Spleen (tissue), 11 donors: ENCODE measurements around the gene RNF126. TPM values are rescaled to one million over a fixed set of nuclear protein-coding genes. Genes with fewer than 3 reads are reported as not detected.

Source experiments
- DNase-seq: peaks from one replicate; pipeline ENCODE4 v3.0.0-alpha.2; 2020
- H3K27ac ChIP-seq, 8 donors: fragments of 200-600 bp; sonication (generic) in 7 of 8; 1 replicate in 4 of 8; 2 replicates in 4 of 8; pipeline versions ENCODE4 v1.5.0 to v1.8.0; 2016 to 2021; ENCODE audit warnings: inconsistent platforms in 4 of 8, mild to moderate bottlenecking in 4 of 8, moderate library complexity in 1 of 8
- H3K27me3 ChIP-seq, 7 donors: fragments of 200-600 bp; sonication (generic) in 6 of 7; replicated peaks in 1 of 7; 1 replicate in 4 of 7; 2 replicates in 3 of 7; pipeline versions ENCODE4 v1.5.0 to v1.8.0; 2016 to 2021; ENCODE audit warnings: inconsistent platforms in 3 of 7, mild to moderate bottlenecking in 1 of 7
- H3K36me3 ChIP-seq, 6 donors: fragments of 200-600 bp; sonication (generic) in 5 of 6; 1 replicate in 4 of 6; 2 replicates in 2 of 6; pipeline versions ENCODE4 v1.5.0 to v1.8.0; 2016 to 2021; ENCODE audit warnings: inconsistent platforms in 2 of 6
- H3K4me1 ChIP-seq, 6 donors: fragments of 200-600 bp; sonication (generic) in 5 of 6; 1 replicate in 3 of 6; 2 replicates in 3 of 6; pipeline versions ENCODE4 v1.5.0 to v1.8.0; 2016 to 2021; ENCODE audit warnings: inconsistent platforms in 3 of 6
- H3K4me3 ChIP-seq, 8 donors: fragments of 200-600 bp; sonication (generic) in 7 of 8; 1 replicate in 4 of 8; 2 replicates in 4 of 8; pipeline versions ENCODE4 v1.5.0 to v1.8.0; 2016 to 2021; ENCODE audit warnings: inconsistent platforms in 4 of 8, mild to moderate bottlenecking in 4 of 8, moderate library complexity in 2 of 8
- H3K9me3 ChIP-seq, 8 donors: fragments of 200-600 bp; sonication (generic) in 7 of 8; 1 replicate in 4 of 8; 2 replicates in 4 of 8; pipeline versions ENCODE4 v1.5.0 to v1.8.0; 2016 to 2021; ENCODE audit warnings: inconsistent platforms in 4 of 8
- CTCF ChIP-seq, 11 experiments: fragments of 200-600 bp in 7 of 11; fragments of 450-650 bp in 4 of 11; sonication (generic) in 4 of 11; IDR thresholded peaks in 8 of 11; conservative IDR thresholded peaks in 3 of 11; 1 replicate in 7 of 11; 2 replicates in 4 of 11; pipeline versions ENCODE4 v1.4.0 to v1.8.0; 2016 to 2021; ENCODE audit warnings: antibody characterized with exemption in 11 of 11, inconsistent platforms in 4 of 11, mild to moderate bottlenecking in 1 of 11
- POLR2A ChIP-seq, 3 donors: fragments of 450-650 bp; IDR thresholded peaks; one replicate each; pipeline ENCODE4 v1.5.1; 2017; ENCODE audit warnings: antibody characterized with exemption in 3 of 3, mild to moderate bottlenecking in 1 of 3
- POLR2AphosphoS5 ChIP-seq, 3 donors: sonication (generic); formaldehyde crosslinking; IDR thresholded peaks; one replicate each; pipeline ENCODE4 v1.5.1; 2017; ENCODE audit warnings: antibody characterized with exemption in 3 of 3
- WGBS, 5 donors: extraction: QIAGEN DNeasy Blood & Tissue Kit in 3 of 5; methylation state at CpG; one replicate each; pipeline versions ENCODE4 v1.1.5 to v1.1.7; 2013 to 2018; 5-methylcytosine and 5-hydroxymethylcytosine counted together
- intact Hi-C: fragments of 100-400 bp; cut with DNase I; formaldehyde crosslinking; loops from one replicate; pipeline ENCODE4 v1.15.0; 2023; ENCODE audit warnings: low total_unique reads
- polyA plus RNA-seq, 3 donors: library from polyadenylated mRNA; stranded (reverse); fragments of 200-250 nt; gene quantifications; one replicate each; pipeline ENCODE4 v1.2.1, GENCODE V29; 2013
- total RNA-seq, 7 donors: library from RNA; depleted of rRNA in 3 of 7; stranded (reverse); fragments of >200 nt in 3 of 7; fragmentation: NEBNext Ultra II Directional in 4 of 7; extraction: Animal tissue kit (Norgen Biotek cat#: 25700) in 4 of 7; gene quantifications; one replicate each; pipeline versions ENCODE4 v1.1.0 to v1.2.1, GENCODE V29; 2016 to 2021
- donor health status: healthy with polysubstance abuse.
- donor health status: DM: no; HTN: no; CAD: no; lungs with moderate emphysema.
- donor health status: DM: no; HTN: no; CAD: no.
- donor health status: Bipolar disorder and iron deficiency.
- donor health status: healthy.
- donor health status: DM: no; HTN: no; CAD: no.
- donor health status: DM: yes; HTN: yes; CAD: no.

Gene RNF126
- total and polyA plus RNA-seq, 10 donors, result 38.1 to 95.1 (median 54.8) TPM

GRCh38 chr19:685454-685931 is 22.5 kb upstream of the RNF126 start:
- H3K9me3 ChIP-seq, result no peaks in the 10 kb centered on the region
- no peak for TF ChIP-seq CTCF (IDR thresholded peaks at IDR 0.05 in 8 of 11, conservative IDR thresholded peaks at IDR 0.05 in 3 of 11)
- no peak for TF ChIP-seq POLR2AphosphoS5 (IDR thresholded peaks at IDR 0.05)
- TF ChIP-seq POLR2A (IDR thresholded peaks at IDR 0.05), result no peak
- no peaks in the 10 kb centered on the region for H3K36me3 ChIP-seq
- no peak overlapping the region for H3K27ac ChIP-seq
- 78 to 90% (median 84%) methylated on average over 25 to 31 of the region's 31 CpGs for WGBS, 5 donors
- H3K27me3 ChIP-seq, result no peaks in the 10 kb centered on the region
- peaks cover 0 to 13% (median 9%) of the 10 kb centered on the region in 6 donors for H3K4me1 ChIP-seq
- no peak overlapping the region for H3K4me3 ChIP-seq
- intact Hi-C loops, result no loop called here
- DNase-seq, result no peak

GRCh38 chr19:682678-683320 is 19.8 kb upstream of the RNF126 start:
- WGBS, 5 donors, result 77 to 93% (median 87%) methylated on average over 11 to 25 of the region's 25 CpGs
- Histone ChIP-seq H3K27me3 (peaks cover 0 to 3% (median 0%) of the 10 kb centered on the region in 7 donors), H3K27ac (no peak overlapping the region), H3K4me3 (no peak overlapping the region), H3K4me1 (peaks cover 5 to 34% (median 25%) of the 10 kb centered on the region in 6 donors), H3K36me3 (no peaks in the 10 kb centered on the region), H3K9me3 (no peaks in the 10 kb centered on the region)
- no peak for TF ChIP-seq POLR2AphosphoS5 (IDR thresholded peaks at IDR 0.05)
- TF ChIP-seq POLR2A (IDR thresholded peaks at IDR 0.05), result no peak
- no peak for TF ChIP-seq CTCF (IDR thresholded peaks at IDR 0.05 in 8 of 11, conservative IDR thresholded peaks at IDR 0.05 in 3 of 11)
- DNase-seq, result peak; percentile 84
- intact Hi-C loops, result no loop called here

DNA sequence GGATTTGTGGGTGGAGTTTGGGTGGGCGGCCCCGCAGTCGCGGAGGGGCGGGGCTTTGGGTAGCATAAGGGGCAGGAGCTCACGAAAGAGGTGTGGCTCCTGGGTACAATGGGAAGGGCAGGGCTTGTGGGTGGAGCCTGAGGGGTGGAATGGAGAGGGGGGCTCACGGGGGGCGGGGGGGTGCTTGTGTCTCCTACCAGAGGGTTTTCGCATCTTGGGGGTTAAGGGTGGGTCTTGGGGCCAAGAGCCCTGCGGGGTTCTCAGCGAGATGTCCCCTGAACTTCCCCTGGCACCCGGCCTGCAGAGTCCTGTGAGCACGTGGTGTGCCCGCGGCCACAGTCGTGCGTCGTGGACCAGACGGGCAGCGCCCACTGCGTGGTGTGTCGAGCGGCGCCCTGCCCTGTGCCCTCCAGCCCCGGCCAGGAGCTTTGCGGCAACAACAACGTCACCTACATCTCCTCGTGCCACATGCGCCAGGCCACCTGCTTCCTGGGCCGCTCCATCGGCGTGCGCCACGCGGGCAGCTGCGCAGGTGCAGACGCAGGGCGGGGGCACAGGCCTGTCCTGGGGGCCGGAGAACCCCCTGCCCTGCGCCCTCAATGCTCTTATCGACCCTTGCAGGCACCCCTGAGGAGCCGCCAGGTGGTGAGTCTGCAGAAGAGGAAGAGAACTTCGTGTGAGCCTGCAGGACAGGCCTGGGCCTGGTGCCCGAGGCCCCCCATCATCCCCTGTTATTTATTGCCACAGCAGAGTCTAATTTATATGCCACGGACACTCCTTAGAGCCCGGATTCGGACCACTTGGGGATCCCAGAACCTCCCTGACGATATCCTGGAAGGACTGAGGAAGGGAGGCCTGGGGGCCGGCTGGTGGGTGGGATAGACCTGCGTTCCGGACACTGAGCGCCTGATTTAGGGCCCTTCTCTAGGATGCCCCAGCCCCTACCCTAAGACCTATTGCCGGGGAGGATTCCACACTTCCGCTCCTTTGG is 18.3 kb upstream of the RNF126 start:
- peaks cover 0 to 18% (median 10%) of the 10 kb centered on the region in 7 donors for H3K27me3 ChIP-seq
- intact Hi-C loops, result no loop called here
- peak overlapping the region in 7 of 8 donors; percentile 84 to 95 (median 91) for H3K27ac ChIP-seq
- H3K9me3 ChIP-seq, result no peaks in the 10 kb centered on the region
- H3K4me1 ChIP-seq, result peaks cover 5 to 48% (median 37%) of the 10 kb centered on the region in 6 donors
- TF ChIP-seq POLR2AphosphoS5 (IDR thresholded peaks at IDR 0.05) (peak in 1 of 3 donors; percentile 68), CTCF (IDR thresholded peaks at IDR 0.05 in 8 of 11, conservative IDR thresholded peaks at IDR 0.05 in 3 of 11) (no peak)
- no peaks in the 10 kb centered on the region for H3K36me3 ChIP-seq
- H3K4me3 ChIP-seq, result peak overlapping the region in 6 of 8 donors; percentile 23 to 98 (median 77)
- peak; percentile 93 for DNase-seq
- WGBS, 5 donors, result 34 to 53% (median 41%) methylated on average over 44 to 54 of the region's 54 CpGs
